Astrocyte (in vitro differentiated cells and primary cell): ENCODE results near the gene ATXN10.

Source experiments
- EZH2 ChIP-seq: IDR thresholded peaks from 2 replicates; pipeline ENCODE4 v1.6.1; 2012; ENCODE audit warnings: mild to moderate bottlenecking, low read length, inconsistent platforms; ENCODE audit not compliant: insufficient read depth
- TF ChIP-seq, protein P1 (sequence below): IDR thresholded peaks from 2 replicates; pipeline ENCODE4 v1.5.1; 2011; ENCODE audit warnings: low read depth, mild to moderate bottlenecking, inconsistent platforms, low read length, moderate library complexity; ENCODE audit not compliant: insufficient read depth

DNA sequence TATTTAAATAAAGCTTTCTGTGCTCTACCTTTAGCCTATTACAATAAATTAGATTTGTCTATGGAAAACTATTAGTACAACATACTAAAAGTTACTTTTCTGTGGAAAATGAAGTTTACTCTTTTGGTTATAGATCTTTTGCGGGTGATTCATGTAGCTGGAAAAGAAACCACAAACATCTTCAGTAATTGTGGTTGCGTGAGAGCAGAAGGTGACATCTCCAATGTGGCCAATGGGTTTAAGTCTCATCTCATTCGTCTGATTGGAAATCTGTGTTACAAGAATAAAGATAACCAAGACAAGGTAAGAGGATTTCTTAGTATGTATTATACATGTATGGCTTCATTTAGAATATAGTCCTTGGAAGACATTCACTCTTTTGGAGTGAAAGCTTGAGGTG is 68.6 kb downstream of the ATXN10 start:
- TF ChIP-seq, protein P1, sequence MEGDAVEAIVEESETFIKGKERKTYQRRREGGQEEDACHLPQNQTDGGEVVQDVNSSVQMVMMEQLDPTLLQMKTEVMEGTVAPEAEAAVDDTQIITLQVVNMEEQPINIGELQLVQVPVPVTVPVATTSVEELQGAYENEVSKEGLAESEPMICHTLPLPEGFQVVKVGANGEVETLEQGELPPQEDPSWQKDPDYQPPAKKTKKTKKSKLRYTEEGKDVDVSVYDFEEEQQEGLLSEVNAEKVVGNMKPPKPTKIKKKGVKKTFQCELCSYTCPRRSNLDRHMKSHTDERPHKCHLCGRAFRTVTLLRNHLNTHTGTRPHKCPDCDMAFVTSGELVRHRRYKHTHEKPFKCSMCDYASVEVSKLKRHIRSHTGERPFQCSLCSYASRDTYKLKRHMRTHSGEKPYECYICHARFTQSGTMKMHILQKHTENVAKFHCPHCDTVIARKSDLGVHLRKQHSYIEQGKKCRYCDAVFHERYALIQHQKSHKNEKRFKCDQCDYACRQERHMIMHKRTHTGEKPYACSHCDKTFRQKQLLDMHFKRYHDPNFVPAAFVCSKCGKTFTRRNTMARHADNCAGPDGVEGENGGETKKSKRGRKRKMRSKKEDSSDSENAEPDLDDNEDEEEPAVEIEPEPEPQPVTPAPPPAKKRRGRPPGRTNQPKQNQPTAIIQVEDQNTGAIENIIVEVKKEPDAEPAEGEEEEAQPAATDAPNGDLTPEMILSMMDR = no peak
- TF ChIP-seq EZH2 = no peak
